ENCODE results near the gene ZNF138.
"Not testable (repeated sequence)": the region's sequence is repeated elsewhere in the genome, so short reads cannot be mapped to it uniquely, and the experiment has no call there.

Gene ZNF138

DNA sequence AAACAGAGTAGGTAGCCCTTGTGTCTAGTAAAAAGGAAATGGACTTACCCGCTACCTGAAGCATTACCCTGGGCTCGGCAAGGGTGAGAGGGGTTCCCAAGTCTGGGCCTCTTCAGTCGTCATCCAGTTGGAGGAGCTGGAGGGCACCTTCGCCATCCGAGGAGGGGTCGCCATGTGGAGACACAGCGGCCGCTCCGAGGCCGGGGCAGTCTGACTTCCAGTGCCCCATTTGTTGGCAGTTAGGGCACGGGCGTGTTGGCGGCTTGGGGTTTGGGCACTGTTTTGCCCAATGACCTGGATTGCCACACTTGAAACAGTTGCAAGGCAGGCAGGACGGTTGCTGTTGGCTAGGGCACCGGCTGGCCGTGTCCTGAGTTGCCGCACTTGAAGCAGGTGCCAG is 43.8 kb downstream of the ZNF138 start:
- DNase-seq (ENCODE audit: low read depth in 2 of 2): not testable (repeated sequence)

DNA sequence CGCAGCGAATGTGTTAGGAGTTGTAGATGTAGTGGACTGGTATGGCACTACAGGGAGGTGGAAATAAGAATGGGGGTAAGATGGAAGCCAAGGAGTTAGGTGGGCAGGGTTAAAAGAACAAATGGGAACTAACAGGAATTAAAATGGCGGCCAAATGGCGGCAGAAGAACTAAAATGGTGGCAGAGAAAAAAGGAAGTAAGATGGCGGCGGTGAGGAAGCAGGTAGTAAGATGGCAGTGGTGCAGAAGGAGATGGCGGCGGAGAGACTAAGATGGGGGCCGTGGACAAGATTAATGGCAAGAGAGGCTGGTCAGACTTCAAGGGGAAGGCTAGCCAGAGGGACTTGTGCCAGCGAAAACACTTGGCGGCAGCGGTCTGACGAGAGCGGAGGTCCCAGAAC is 44.5 kb downstream of the ZNF138 start:
- DNase-seq (ENCODE audit: low read depth in 2 of 2): no peak

DNA sequence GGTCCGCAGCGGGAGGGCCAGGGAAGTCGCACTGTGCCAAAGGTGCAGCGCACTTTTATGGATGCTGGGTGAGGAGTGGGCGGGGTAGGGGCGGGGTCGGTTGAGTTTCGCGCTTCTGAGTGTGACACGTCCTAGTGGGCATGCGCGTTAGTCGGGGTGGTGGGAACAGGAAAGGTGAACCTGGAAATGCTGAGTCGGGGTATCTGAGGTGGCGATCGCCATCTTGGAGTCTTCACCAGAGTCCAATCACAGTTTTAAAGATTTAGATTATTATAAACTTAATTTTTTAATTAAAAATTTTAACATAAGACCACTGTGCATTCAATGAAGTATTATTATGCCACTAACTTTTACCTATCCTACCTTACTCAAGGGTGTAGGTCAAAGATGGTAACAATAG is 45.7 kb downstream of the ZNF138 start:
- DNase-seq (ENCODE audit: low read depth in 2 of 2): no peak

DNA sequence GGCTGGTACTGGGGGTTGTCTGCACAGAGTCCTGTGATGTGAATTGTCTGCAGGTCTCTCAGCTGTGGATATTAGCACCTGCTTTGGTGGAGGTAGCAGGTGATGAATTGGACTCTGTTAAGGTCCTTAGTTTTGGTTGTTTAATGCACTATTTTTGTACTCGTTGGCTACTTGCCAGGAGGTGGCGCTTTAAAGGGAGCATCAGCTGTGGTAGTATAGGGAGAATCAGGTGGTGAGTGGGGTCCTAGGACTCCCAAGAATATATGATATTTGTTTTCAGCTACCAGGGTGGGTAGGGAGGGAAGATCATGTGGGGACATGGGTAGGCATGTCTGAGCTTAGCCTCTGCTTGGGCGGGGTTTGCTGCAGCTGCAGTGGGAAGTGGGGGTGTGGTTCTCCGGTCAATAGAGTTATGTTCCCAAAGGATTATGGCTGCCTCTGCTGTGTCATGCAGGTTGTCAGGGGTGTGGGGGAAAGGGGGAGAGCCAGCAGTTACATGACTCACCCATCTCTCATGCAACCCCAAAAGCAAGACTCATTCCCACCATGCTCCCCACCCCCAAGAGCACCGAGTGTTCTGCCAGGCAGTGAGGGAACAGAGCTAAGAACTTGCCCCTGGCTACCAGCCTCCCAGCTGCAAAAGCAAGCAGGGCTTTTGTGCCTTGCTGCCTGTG is 55.2 kb downstream of the ZNF138 start:
- DNase-seq (ENCODE audit: low read depth in 2 of 2): no peak

DNA sequence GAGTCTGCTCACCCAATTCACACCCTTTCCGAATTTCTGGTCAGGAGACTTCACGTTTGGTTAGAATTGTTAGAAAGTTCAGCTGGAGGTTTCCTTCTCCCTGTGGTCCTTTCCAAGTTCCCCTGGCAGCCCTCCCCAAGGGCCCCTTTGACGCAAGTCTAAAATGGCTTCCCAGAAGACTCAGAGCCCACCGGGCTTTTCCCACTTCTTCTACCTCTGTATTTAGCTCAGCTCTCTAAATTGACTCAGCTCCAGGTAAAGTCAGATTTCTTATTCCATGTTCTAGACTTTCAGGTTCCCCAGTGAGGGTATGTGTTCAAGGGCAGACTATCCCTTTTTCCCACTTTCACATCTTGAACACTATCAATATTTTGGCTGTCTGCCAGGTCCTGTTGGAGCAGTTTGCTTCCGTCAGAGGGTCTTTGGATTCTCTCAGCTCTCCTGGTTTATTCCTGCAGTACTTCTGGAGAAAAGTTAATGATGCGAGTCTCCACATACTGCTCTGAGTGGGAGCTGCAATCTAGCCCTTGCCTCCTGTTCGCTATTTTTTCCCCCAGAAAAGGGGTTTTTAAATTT is 55.8 kb downstream of the ZNF138 start:
- no peak for DNase-seq (ENCODE audit: low read depth in 2 of 2)

DNA sequence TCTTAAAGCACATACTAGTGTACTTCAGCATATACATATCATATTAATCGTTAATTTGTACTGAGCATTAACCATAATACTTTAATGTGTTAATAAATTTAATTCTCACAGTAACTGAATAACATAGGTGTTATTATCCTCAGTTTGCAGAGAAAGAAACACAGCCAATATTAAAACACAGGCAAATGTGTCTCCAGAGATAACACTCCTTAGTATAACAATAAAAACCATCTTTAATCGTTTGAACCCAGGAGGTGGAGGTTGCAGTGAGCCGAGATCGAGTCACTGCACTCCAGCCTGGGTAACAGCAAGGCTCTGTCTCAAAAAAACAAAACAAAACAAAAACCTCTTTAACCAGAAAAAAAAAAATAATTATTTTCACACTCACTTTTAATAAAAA is 59.5 kb downstream of the ZNF138 start:
- DNase-seq (ENCODE audit: low read depth in 2 of 2): no peak

DNA sequence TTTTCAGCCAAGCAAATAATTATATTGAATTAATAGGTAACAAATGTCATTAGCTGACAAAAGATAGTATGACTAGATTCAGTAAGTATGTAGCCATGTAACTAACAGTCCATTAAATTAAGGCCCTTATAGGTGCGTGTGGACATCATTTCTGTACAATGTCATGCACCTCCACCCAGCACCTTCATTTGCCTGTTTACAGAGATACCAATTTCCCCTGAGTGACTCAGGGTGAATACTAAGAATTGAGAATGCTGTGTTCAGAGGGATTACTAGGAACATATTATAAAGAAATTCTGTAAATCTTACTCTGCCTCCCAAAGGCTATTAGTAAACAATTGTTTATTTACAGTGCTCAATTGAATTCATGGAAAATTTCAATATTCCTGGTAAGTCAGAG is 60.7 kb downstream of the ZNF138 start:
- DNase-seq (ENCODE audit: low read depth in 2 of 2): no peak

DNA sequence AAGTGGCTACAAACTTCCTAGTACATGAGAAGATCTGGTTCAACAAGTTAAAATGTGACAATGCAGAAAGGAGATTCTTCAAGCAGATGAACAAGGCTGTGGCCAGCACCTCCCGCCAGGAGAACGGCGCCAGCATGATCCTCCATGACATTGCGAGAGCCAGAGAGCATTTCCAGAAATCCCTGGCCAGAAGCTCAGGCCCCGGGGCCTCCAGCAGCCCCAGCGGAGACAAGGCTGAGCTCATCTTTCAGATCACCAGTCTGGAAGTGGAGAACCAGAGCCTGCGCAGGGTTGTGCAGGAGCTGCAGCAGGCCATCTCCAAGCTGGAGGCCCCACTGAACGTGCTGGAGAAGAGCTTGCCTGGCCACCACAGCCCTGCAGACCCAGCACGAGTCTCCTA is 68.8 kb downstream of the ZNF138 start:
- DNase-seq (ENCODE audit: low read depth in 2 of 2): no peak

DNA sequence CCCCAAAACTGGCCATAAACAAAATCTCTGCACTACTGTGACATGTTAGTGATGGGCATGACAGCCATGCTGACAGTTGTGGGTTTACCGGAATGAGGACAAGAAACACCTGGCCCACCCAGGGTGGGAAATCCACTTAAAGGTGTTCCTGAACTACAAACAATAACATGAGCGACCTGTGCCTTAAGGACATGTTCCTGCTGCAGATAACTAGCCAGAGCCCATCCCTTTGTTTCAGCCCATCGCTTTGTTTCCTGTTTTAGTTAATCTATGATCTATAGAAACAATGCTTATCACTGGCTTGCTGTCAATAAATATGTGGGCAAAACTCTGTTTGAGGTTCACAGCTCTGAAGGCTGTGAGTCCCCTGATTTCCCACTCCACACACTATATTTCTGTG is 69.3 kb downstream of the ZNF138 start:
- not testable (repeated sequence) for DNase-seq (ENCODE audit: low read depth in 2 of 2)

DNA sequence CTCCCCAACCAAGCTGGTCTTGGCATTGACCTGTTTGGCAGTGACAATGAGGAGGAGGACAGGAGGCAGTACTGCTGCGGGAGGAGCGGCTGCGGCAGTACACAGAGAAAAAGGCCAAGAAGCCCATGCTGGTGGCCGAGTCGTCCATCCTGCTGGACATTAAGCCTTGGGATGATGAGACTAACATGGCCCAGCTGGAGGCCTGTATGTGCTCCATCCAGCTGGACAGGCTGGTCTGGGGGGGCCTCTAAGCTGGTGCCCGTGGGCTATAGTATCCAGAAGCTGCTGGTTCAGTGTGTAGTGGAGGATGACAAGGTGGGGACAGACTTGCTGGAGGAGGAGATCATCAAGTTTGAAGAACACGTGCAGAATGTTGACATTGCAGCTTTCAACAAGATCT is 69.7 kb downstream of the ZNF138 start:
- DNase-seq (ENCODE audit: low read depth in 2 of 2): no peak

DNA sequence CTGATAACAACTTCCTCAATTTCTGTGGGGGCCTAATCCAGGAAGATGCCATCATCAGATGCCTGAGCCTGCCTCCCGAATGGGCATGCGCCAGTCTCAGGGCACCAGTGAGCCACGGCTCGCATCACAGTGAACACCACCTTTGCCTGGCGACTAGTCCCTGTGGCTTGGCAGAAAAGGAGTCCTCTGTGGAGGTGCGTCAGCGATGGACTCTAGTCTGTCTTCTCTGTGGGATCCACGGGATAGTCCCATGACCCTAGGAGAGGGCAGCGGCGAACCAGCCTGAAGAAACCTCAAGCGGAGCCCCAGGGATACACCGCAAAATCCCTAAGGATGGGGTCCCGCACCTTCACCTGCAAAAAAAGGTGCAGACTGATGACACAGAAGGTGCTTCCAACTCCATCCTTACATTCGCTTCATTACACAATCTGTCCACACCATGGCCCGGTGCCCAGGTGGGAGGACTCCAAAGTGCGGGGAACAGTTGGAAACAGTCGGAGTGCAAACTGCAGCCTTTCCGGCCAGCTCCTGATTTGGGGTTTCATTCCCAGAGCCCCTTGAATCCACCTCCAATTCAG is 73.7 kb downstream of the ZNF138 start:
- no peak for DNase-seq (ENCODE audit: low read depth in 2 of 2)

DNA sequence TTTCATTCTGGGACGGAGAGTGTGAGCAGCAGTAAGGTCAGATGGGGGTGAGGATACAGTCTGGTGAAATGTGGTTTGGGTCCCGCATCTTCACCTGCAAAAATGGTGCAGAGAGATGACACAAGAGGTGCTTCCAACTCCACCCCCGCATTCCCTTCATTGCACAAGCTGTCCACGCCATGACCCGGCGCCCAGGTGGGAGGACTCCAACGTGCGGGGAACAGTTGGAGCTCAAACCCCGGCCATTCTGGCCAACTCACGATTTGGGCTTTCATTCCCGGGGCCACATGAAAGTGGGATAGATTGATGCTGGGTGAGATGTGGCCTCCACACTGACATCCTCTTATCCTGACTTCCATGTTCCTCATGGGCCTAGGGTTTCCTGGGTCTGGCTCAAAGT is 74.3 kb downstream of the ZNF138 start:
- DNase-seq (ENCODE audit: low read depth in 2 of 2): no peak

DNA sequence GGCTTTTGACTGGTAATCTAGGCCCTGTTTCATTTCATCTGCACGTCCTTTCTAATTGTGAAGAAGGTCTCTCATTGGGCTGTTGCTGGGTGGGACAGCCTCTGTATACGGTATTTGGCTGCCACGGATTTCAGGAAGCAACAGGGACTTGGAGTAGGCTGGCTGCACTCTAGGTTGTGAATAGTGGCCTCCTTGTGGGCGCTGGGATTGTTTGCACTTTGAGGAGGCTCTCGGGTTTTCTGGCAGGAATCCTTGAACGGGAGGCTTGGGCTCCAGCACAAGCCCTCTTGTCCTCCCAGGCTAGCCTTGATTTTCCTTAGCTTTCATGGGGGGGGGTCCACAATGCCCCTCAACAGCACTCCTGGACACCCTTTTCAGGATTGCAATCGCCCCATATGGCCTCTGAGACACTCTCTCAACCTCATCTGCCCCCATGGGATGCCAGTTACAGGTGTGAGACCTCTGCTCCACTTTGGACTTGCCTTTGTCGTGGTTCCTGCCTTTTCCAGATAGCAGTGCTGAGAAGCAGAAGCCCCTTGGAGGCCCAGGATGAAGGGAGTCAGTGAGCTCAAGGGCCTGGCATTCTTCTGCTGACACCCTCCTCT is 75.0 kb downstream of the ZNF138 start:
- no peak for DNase-seq (ENCODE audit: low read depth in 2 of 2)

DNA sequence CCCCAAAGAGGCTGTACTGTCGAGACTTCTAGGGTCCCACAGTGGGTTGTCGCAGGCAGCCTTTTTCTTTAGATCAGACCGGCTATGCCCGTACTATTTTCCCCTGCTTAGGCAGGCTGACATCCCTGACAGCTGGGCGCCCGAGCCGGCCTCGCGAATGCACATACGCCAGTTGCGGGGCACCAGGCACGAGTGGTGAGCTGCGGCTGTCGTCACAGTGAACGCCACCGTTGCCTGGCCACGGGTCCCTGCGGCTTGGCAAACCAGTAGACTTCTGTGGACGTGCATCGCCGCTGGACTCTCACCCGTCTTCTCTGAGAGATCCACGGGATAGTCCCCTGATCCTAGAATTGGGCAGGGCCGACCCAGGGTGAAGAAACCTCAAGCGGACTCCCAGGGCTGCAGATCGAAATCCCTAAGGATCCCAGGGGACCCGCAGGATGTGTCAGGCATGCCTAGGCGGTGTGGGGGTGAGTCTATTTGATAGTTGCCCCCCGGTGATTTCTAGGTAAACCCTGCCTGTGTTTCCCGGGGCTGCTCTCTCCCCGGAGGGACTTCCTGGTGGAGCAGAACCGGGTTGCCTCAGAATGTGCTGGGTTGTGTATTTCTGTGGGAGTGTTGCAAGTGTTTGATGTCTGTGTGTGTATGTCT is 75.8 kb downstream of the ZNF138 start:
- no peak for DNase-seq (ENCODE audit: low read depth in 2 of 2)

DNA sequence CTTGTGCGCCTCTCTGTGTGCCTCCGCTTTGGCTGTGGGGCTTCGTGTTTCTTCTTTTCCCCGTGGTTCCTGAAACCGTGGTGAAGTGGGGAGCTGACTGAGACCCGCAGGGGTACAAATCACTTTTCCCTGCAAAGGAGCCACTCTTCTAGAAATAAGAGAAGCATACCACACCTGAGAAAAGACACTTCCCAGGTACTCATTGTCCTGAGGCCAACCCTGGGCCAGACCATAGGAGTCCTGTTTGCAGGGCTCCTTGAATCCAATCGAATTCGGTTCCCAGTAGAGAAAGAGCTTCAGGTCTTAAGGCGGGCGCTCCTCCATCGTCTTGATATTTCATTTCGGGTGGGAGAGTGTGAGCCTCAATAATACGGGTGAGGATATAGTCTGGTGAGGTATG is 76.4 kb downstream of the ZNF138 start:
- DNase-seq (ENCODE audit: low read depth in 2 of 2): no peak

DNA sequence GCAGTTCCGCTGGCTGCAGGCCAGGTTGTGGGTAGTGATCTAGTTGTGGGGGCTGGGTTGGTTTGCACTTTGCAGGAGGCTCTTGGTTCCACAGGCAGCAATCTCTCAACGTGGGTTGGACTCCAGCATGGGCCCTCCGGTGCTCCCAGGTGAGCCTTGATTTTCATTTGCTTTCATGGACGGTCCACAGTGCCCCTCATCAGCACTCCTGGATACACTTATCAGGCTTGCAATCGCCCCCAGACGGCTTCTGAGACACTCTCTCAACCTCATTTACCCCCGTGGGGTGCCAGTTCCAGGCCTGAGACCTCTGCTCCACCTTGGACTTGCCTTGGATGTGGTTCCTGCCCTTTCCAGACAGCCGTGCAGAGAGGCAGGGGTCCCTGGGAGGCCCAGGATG is 77.5 kb downstream of the ZNF138 start:
- DNase-seq (ENCODE audit: low read depth in 2 of 2): no peak

DNA sequence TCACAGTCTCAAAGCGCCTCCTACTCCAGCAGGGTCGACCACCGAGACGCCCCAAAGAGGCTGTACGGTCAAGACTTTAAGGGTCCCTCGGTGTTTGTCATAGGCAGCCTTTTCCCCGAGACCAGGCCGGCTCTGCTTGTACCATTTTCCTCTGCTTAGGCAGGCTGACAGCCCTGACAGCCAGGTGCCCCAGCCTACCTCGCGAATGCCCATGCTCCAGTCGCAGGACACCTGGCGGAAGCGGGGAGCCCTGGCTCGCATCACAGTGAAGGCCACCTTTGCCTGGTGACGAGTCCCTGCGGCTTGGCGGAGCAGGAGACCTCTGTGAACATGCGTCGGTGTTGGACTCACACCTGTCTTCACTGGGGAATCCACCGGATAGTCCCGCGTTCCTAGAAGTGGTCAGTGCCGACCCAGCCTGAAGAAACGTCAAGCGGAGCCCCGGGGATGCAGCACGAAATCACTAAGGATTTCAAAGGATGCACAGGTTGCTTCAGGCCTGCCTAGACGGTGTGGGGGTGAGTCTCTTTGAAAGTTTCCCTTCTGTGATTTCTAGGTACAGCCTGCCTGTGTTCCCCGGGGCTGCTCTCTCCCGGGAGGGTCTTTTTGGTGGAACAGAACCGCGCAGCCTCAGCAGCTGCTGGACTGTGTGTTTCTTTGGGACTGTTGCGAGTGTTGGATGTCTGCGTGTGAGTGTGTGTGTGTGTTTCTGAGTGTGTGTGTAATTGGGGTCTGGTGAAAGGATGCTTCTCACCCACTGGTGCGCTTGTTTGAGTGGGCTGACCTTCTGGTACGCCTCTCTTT is 78.3 kb downstream of the ZNF138 start:
- no peak for DNase-seq (ENCODE audit: low read depth in 2 of 2)

DNA sequence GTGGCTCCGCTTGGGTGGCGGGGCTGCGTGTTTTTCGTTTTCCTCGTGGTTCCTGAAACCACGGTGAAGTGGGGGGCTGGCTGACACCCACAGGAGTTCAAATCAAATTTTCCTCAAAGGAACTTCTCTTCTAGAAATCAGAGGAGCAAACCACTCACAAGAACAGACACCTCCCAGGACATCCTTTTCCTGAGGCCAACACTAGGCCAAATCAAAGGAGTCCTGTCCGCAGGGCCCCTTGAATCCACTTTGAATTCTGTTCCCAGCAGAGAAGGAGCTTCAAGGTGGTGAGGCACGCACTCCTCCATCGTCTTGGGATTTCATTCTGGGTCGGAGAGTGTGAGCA is 78.9 kb downstream of the ZNF138 start:
- DNase-seq (ENCODE audit: low read depth in 2 of 2): no peak

DNA sequence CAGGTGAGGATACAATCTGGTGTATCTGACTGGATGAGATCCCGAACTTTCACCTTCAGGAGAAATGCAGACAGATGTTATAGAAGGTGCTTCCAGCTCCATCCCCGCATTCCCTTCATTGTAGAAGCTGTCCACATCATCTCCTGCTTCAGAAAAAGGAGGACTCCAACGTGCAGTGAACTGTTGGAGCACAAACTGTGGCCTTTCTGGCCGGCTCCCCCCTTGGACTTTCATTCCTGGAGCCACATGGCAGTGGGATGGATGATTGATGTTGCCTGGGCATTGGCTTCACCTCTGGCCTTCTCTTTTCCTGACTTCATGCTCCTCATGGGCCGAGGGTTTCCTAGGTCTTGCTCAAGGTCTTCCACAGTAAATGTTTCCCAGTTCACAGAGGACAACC is 79.3 kb downstream of the ZNF138 start:
- no peak for DNase-seq (ENCODE audit: low read depth in 2 of 2)

DNA sequence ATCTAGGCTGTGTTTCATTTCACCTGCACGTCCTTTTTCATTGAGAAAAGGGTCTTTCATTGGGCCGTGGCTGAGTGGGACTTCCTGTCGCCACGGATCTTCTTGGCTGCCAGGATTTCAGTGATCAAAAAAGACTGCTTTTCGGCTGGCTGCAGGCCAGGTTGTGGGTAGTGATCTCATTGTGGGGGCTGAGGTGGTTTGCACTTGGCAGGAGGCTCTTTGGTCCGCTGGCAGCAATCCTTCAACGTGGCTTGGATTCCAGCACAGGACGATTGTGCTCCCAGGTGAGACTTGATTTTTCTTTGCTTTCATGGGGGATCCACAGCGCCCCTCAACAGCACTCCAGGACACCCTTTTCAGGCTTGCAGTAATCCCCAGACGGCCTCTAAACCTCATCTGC is 79.9 kb downstream of the ZNF138 start:
- no peak for DNase-seq (ENCODE audit: low read depth in 2 of 2)

DNA sequence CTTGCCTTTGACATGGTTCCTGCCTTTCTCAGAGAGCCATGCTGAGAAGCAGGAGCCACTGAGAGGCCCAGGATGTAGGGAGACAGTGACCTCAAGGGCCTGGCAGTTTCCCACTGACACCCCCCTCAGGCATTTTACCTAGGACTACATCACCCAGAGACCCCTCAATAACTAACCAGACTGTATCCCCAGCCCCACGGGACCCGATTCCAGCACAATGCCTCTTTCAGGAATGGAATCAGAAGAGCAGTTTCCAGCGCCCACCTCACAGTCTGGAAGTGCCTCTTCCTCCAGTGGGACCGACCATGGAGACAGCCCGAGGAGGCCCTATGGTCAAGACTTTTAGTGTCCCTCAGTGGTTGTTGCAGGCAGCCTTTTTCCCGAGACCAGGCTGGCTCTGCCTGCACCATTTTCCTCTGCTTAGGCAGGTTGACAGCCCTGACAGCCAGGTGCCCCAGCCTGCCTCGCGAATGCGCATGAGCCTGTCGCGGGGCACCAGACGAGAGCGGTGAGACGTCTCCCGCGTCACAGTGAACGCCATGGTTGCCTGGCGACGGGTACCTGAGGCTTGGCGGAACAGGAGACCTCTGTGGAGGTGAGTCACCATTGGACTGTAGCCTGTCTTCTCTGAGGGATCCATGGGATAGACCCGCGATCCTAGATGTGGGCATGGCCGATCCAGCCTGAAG is 80.5 kb downstream of the ZNF138 start:
- DNase-seq (ENCODE audit: low read depth in 2 of 2): no peak

Data from stimulated activated CD4-positive, alpha-beta T cell treated with anti-CD3 and anti-CD28 coated beads, Interleukin-4, amount 100 ng/mL, for 48 hours (primary cell).